GM23338 (cell line): Measurements from ENCODE around the gene MCAM. TPM values are rescaled to one million over a fixed set of nuclear protein-coding genes. Genes with fewer than 3 reads are reported as not detected.

Experiments used
- ATAC-seq: fragments of 200-7000 bp; cut with Tn5 transposase; 3 replicates; pipeline ENCODE4 v1.9.1; 2020
- DNase-seq: peaks from one replicate; pipeline ENCODE4 v3.0.0-alpha.2; 2015; ENCODE audit warnings: low spot score
- H2AFZ ChIP-seq: fragments of 200-600 bp; sonication (generic); 2 replicates; pipeline ENCODE4 v1.8.0; 2016; ENCODE audit warnings: antibody characterized with exemption, mild to moderate bottlenecking, moderate library complexity
- H3F3A ChIP-seq: fragments of 200-600 bp; sonication (generic); replicated peaks from 2 replicates; pipeline ENCODE4 v1.8.0; 2017; ENCODE audit warnings: antibody characterized with exemption, mixed run types, low read depth
- H3K27ac ChIP-seq: fragments of 200-600 bp; sonication (generic); 2 replicates; pipeline ENCODE4 v1.6.1; 2016; ENCODE audit warnings: low read depth
- H3K27me3 ChIP-seq: fragments of 200-600 bp; sonication (generic); 2 replicates; pipeline ENCODE4 v1.8.0; 2016; ENCODE audit warnings: mild to moderate bottlenecking, mixed run types, moderate library complexity; ENCODE audit not compliant: insufficient read depth
- H3K36me3 ChIP-seq: fragments of 200-600 bp; sonication (generic); 2 replicates; pipeline ENCODE4 v1.8.0; 2016; ENCODE audit warnings: mild to moderate bottlenecking; ENCODE audit not compliant: insufficient read depth
- H3K4me1 ChIP-seq: fragments of 200-600 bp; sonication (generic); 2 replicates; pipeline ENCODE4 v1.8.0; 2016; ENCODE audit warnings: mild to moderate bottlenecking, moderate library complexity; ENCODE audit not compliant: insufficient read depth
- H3K4me2 ChIP-seq: fragments of 200-600 bp; sonication (generic); 2 replicates; pipeline ENCODE4 v1.7.1; 2017; ENCODE audit warnings: mixed run types
- H3K4me3 ChIP-seq: fragments of 200-600 bp; sonication (generic); 2 replicates; pipeline ENCODE4 v1.6.1; 2016; ENCODE audit warnings: mixed run types
- H3K79me2 ChIP-seq: fragments of 200-600 bp; sonication (generic); replicated peaks from 2 replicates; pipeline ENCODE4 v1.8.0; 2017; ENCODE audit warnings: mild to moderate bottlenecking; ENCODE audit not compliant: insufficient read depth
- H3K9me2 ChIP-seq: fragments of 200-600 bp; sonication (generic); 2 replicates; pipeline ENCODE4 v1.8.0; 2017; ENCODE audit not compliant: insufficient read depth
- H4K20me1 ChIP-seq: fragments of 200-600 bp; sonication (generic); replicated peaks from 2 replicates; pipeline ENCODE4 v1.8.0; 2017; ENCODE audit warnings: mild to moderate bottlenecking; ENCODE audit not compliant: insufficient read depth
- H3K27ac Mint-ChIP-seq: 2 replicates; pipeline ENCODE4 v1.8.0; 2020; ENCODE audit warnings: inconsistent platforms, mild to moderate bottlenecking, moderate library complexity, mixed read lengths
- H3K27me3 Mint-ChIP-seq: 3 replicates; pipeline ENCODE4 v1.8.0; 2022; ENCODE audit warnings: low read depth, mild to moderate bottlenecking, moderate library complexity, mixed read lengths, inconsistent platforms; ENCODE audit not compliant: insufficient read depth, poor library complexity
- H3K36me3 Mint-ChIP-seq: 3 replicates; pipeline ENCODE4 v1.8.0; 2021; ENCODE audit warnings: low read depth, mild to moderate bottlenecking, inconsistent platforms, moderate library complexity, mixed read lengths
- H3K4me1 Mint-ChIP-seq: 3 replicates; pipeline ENCODE4 v1.8.0; 2020; ENCODE audit warnings: mild to moderate bottlenecking, inconsistent platforms, mixed read lengths
- H3K4me3 Mint-ChIP-seq: 3 replicates; pipeline ENCODE4 v1.8.0; 2021; ENCODE audit warnings: moderate library complexity, mild to moderate bottlenecking, inconsistent platforms, mixed read lengths
- H3K9me3 Mint-ChIP-seq: 3 replicates; pipeline ENCODE4 v1.8.0; 2020; ENCODE audit warnings: moderate library complexity, mild to moderate bottlenecking, inconsistent platforms, mixed read lengths
- CREB1 ChIP-seq: fragments of 250-450 bp; sonication (Bioruptor Pico); IDR thresholded peaks from 2 replicates; pipeline ENCODE4 v1.5.0; 2020; ENCODE audit warnings: low read depth, mild to moderate bottlenecking, moderate library complexity
- EZH2 ChIP-seq: fragments of 200-600 bp; sonication (generic); IDR thresholded peaks from one replicate; pipeline ENCODE4 v1.8.0; 2017; ENCODE audit warnings: antibody characterized with exemption, mild to moderate bottlenecking, low read depth; ENCODE audit not compliant: unreplicated experiment
- EZH2phosphoT487 ChIP-seq: fragments of 200-600 bp; sonication (generic); IDR thresholded peaks from one replicate; pipeline ENCODE4 v1.8.1; 2018; ENCODE audit warnings: antibody characterized with exemption; ENCODE audit not compliant: unreplicated experiment
- JUNB ChIP-seq: IDR thresholded peaks from one replicate; pipeline ENCODE4 v1.6.1; 2016; ENCODE audit warnings: antibody characterized with exemption; ENCODE audit not compliant: unreplicated experiment
- NANOG ChIP-seq: IDR thresholded peaks from 2 replicates; pipeline ENCODE4 v1.6.1; 2016; ENCODE audit warnings: antibody characterized with exemption, borderline replicate concordance
- POLR2AphosphoS5 ChIP-seq: IDR thresholded peaks from 2 replicates; pipeline ENCODE4 v1.6.1; 2016; ENCODE audit warnings: antibody characterized with exemption, low read depth
- STAT1 ChIP-seq: IDR thresholded peaks from one replicate; pipeline ENCODE4 v1.6.1; 2016; ENCODE audit warnings: antibody characterized with exemption; ENCODE audit not compliant: unreplicated experiment
- ZNF114 ChIP-seq: fragments of 250-450 bp; sonication (Bioruptor Pico); IDR thresholded peaks from 2 replicates; pipeline ENCODE4 v1.5.0; 2020; ENCODE audit warnings: mild to moderate bottlenecking, moderate library complexity
- ZNF331 ChIP-seq: fragments of 250-450 bp; sonication (Bioruptor Pico); IDR thresholded peaks from 2 replicates; pipeline ENCODE4 v1.5.0; 2020; ENCODE audit warnings: low read depth, mild to moderate bottlenecking, moderate library complexity
- polyA plus RNA-seq: library from polyadenylated mRNA; unstranded; fragments of >200 nt; fragmentation: Nextera tagmentation; extraction: Ambion mirVana; gene quantifications from 2 replicates; pipeline ENCODE4 v1.2.1, GENCODE V29; 2016
- total RNA-seq: library from RNA; depleted of rRNA; stranded (reverse); fragments of >200 nt; shearing (Covaris generic); gene quantifications from 2 replicates; pipeline ENCODE4 v1.2.3, GENCODE V29; 2014
- TF ChIP-seq, protein P1 (sequence below): fragments of 250-450 bp; sonication (Bioruptor Pico); IDR thresholded peaks from 2 replicates; pipeline ENCODE4 v1.5.0; 2020; ENCODE audit warnings: mild to moderate bottlenecking, moderate library complexity
- TF ChIP-seq, protein P2 (sequence below): IDR thresholded peaks from 2 replicates; pipeline ENCODE4 v1.6.1; 2016; ENCODE audit warnings: antibody characterized with exemption
- TF ChIP-seq, protein P3 (sequence below): IDR thresholded peaks from one replicate; pipeline ENCODE4 v1.6.1; 2018; ENCODE audit warnings: antibody characterized with exemption; ENCODE audit not compliant: unreplicated experiment

MCAM gene
- total and polyA plus RNA-seq, 2 experiments from 2014 or later = 8.9 to 79.5 TPM

DNA sequence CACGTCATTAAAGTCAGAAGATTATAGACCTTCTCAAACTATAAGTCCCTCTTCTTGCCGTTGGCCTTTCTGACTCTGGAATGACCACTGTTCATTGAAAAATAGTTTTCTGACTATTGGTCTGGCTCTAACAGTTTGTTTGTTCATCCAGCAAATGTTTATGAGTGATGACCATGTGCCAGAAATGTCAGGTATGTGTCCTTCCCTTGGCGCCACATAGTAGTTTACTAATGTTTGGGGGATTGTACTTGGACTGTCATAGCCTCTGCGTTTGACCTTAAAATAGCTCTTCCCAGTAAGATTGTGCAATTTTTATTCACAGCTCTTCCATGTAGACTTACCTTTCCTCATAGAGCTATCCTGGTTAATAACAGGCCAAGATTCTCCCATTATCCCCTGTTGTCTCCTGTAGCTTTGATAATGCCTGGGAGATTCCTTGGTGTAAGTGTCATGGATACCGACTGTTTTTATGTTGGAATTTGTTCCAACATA lies 13.7 kb downstream of the MCAM start (continued):
- no peak for TF ChIP-seq JUNB
- no peak for TF ChIP-seq EZH2phosphoT487

DNA sequence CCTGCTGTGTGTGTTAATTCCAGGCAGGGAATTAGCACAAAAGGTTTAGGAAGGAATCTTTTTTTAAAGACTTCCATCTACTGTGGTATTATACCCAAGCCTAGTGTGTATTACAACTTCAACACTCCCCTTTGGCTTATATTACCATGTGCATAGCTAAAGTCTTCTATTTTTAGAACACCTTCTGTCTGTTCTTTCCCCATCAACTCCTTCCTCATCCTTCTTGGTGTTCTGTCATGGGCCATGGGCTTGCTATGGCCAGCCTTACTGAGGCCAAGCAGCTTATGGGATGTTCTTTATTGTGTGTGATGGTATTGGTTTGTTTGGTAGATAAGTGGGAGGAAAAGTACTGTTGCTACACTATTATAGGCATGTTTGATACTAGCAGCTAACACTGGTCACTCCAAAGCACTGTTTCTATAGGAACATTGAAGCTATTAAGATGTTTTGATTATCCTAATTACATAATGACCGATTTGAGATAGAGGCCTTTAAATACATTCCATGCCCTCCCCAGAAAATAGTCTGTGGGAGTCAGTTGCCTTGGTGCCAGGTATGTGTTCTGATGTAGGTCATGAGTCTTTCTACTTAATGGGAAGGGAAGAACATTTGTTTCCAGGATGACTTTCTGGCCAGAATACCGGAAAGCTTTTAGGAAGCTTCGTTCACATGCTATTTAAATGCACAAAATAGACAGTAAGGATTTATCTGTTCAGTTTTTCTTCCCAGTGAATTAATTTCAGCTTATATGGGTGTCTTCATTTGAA lies 16.5 kb downstream of the MCAM start:
- H2AFZ ChIP-seq = no peak overlapping the region
- peaks cover 63% of the 10 kb centered on the region for H3K36me3 ChIP-seq
- H3K79me2 ChIP-seq = 0 out of 2 replicates have a peak, but pooled peaks cover 6% of the 10 kb centered on the region
- Mint-ChIP-seq H3K4me3 (no peak overlapping the region), H3K27me3 (no peaks in the 10 kb centered on the region), H3K4me1 (0 out of 3 replicates have a peak, but pooled peaks cover 3% of the 10 kb centered on the region), H3K36me3 (peaks cover 80% of the 10 kb centered on the region), H3K27ac (no peak overlapping the region), H3K9me3 (no peaks in the 10 kb centered on the region; the same call in 2 of the 3 replicates)
- no peaks in the 10 kb centered on the region for H3K9me2 ChIP-seq
- no peak overlapping the region for H3K4me3 ChIP-seq
- no peaks in the 10 kb centered on the region for H3K4me1 ChIP-seq
- no peak overlapping the region for H3K27ac ChIP-seq
- no peak overlapping the region for H3K4me2 ChIP-seq
- peaks cover 3% of the 10 kb centered on the region; the same call in 1 of the 2 replicates for H3F3A ChIP-seq
- DNase-seq = no peak
- H4K20me1 ChIP-seq = peaks cover 11% of the 10 kb centered on the region
- no peaks in the 10 kb centered on the region for H3K27me3 ChIP-seq
- no peak for ATAC-seq
- TF ChIP-seq POLR2AphosphoS5 = no peak
- TF ChIP-seq EZH2phosphoT487 = no peak
- TF ChIP-seq, protein P1, sequence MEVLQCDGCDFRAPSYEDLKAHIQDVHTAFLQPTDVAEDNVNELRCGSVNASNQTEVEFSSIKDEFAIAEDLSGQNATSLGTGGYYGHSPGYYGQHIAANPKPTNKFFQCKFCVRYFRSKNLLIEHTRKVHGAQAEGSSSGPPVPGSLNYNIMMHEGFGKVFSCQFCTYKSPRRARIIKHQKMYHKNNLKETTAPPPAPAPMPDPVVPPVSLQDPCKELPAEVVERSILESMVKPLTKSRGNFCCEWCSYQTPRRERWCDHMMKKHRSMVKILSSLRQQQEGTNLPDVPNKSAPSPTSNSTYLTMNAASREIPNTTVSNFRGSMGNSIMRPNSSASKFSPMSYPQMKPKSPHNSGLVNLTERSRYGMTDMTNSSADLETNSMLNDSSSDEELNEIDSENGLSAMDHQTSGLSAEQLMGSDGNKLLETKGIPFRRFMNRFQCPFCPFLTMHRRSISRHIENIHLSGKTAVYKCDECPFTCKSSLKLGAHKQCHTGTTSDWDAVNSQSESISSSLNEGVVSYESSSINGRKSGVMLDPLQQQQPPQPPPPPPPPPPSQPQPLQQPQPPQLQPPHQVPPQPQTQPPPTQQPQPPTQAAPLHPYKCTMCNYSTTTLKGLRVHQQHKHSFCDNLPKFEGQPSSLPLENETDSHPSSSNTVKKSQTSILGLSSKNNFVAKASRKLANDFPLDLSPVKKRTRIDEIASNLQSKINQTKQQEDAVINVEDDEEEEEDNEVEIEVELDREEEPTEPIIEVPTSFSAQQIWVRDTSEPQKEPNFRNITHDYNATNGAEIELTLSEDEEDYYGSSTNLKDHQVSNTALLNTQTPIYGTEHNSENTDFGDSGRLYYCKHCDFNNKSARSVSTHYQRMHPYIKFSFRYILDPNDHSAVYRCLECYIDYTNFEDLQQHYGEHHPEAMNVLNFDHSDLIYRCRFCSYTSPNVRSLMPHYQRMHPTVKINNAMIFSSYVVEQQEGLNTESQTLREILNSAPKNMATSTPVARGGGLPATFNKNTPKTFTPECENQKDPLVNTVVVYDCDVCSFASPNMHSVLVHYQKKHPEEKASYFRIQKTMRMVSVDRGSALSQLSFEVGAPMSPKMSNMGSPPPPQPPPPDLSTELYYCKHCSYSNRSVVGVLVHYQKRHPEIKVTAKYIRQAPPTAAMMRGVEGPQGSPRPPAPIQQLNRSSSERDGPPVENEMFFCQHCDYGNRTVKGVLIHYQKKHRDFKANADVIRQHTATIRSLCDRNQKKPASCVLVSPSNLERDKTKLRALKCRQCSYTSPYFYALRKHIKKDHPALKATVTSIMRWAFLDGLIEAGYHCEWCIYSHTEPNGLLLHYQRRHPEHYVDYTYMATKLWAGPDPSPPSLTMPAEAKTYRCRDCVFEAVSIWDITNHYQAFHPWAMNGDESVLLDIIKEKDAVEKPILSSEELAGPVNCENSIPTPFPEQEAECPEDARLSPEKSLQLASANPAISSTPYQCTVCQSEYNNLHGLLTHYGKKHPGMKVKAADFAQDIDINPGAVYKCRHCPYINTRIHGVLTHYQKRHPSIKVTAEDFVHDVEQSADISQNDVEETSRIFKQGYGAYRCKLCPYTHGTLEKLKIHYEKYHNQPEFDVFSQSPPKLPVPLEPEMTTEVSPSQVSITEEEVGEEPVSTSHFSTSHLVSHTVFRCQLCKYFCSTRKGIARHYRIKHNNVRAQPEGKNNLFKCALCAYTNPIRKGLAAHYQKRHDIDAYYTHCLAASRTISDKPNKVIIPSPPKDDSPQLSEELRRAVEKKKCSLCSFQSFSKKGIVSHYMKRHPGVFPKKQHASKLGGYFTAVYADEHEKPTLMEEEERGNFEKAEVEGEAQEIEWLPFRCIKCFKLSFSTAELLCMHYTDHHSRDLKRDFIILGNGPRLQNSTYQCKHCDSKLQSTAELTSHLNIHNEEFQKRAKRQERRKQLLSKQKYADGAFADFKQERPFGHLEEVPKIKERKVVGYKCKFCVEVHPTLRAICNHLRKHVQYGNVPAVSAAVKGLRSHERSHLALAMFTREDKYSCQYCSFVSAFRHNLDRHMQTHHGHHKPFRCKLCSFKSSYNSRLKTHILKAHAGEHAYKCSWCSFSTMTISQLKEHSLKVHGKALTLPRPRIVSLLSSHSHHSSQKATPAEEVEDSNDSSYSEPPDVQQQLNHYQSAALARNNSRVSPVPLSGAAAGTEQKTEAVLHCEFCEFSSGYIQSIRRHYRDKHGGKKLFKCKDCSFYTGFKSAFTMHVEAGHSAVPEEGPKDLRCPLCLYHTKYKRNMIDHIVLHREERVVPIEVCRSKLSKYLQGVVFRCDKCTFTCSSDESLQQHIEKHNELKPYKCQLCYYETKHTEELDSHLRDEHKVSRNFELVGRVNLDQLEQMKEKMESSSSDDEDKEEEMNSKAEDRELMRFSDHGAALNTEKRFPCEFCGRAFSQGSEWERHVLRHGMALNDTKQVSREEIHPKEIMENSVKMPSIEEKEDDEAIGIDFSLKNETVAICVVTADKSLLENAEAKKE (CRISPR knock-in tag) = no peak
- no peak for TF ChIP-seq NANOG
- TF ChIP-seq, protein P2, sequence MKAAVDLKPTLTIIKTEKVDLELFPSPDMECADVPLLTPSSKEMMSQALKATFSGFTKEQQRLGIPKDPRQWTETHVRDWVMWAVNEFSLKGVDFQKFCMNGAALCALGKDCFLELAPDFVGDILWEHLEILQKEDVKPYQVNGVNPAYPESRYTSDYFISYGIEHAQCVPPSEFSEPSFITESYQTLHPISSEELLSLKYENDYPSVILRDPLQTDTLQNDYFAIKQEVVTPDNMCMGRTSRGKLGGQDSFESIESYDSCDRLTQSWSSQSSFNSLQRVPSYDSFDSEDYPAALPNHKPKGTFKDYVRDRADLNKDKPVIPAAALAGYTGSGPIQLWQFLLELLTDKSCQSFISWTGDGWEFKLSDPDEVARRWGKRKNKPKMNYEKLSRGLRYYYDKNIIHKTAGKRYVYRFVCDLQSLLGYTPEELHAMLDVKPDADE = no peak
- no peak for TF ChIP-seq CREB1 (CRISPR knock-in tag)
- no peak for TF ChIP-seq EZH2
- TF ChIP-seq, protein P3, sequence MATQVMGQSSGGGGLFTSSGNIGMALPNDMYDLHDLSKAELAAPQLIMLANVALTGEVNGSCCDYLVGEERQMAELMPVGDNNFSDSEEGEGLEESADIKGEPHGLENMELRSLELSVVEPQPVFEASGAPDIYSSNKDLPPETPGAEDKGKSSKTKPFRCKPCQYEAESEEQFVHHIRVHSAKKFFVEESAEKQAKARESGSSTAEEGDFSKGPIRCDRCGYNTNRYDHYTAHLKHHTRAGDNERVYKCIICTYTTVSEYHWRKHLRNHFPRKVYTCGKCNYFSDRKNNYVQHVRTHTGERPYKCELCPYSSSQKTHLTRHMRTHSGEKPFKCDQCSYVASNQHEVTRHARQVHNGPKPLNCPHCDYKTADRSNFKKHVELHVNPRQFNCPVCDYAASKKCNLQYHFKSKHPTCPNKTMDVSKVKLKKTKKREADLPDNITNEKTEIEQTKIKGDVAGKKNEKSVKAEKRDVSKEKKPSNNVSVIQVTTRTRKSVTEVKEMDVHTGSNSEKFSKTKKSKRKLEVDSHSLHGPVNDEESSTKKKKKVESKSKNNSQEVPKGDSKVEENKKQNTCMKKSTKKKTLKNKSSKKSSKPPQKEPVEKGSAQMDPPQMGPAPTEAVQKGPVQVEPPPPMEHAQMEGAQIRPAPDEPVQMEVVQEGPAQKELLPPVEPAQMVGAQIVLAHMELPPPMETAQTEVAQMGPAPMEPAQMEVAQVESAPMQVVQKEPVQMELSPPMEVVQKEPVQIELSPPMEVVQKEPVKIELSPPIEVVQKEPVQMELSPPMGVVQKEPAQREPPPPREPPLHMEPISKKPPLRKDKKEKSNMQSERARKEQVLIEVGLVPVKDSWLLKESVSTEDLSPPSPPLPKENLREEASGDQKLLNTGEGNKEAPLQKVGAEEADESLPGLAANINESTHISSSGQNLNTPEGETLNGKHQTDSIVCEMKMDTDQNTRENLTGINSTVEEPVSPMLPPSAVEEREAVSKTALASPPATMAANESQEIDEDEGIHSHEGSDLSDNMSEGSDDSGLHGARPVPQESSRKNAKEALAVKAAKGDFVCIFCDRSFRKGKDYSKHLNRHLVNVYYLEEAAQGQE = no peak
- TF ChIP-seq JUNB = no peak
- TF ChIP-seq STAT1 = no peak
- no peak for TF ChIP-seq ZNF114 (CRISPR knock-in tag)
- TF ChIP-seq ZNF331 = no peak
